ENCODE measurements around the gene C16orf96.
A peak's percentile ranks its signal among the peaks of the same experiment; 100 is the strongest.

The C16orf96 gene

DNA sequence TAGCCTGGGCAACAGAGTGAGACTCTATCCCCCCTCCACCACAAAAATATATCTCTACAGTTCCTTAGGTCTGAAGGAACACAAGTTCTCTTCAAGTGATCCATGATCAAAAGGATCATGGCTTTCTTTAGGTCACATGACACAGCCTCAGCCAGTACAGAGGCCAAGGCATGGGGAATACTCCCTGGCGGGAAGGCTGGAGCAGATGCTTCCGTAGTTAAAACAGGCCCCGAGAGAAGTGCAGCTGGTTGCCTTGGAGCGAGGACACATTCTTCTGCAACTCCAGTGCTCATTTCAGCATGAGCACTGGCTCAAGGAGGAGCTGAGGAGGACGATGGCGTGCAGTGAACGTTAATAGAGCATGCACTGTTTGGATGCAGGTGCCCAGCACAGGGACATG lies 31.1 kb upstream of the C16orf96 start:
- no peak for DNase-seq (ENCODE audit: low read depth in 1 of 2, low spot score in 1 of 2)

DNA sequence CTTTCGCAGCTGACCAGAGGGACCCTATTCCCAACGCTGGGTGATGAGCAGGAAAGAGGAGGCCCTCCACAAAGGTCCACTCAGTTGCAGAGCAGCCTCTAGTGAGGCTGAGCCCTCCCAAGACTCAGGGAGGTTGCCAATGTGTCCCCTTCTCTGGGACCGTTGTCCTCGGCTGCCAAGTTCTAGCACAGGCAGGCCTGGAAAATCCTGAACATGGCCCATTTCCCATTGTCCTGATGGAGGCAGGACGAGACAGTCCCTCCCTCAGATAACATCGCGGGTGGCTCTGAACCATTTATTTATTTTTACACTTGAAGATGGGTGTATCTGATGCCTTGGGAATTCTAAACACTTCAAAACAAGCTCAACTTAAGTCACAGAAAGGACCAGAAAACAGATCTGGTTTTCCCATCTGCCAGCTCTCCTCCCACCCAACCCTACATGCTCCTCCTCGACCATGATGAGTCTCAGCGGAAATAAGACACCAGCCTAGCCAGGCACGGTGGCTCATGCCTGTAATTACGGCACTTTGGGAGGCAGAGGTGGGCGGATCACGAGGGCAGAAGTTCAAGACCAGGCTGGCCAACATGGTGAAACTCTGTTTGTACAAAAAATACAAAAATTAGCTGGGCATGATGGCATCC lies 30.4 kb upstream of the C16orf96 start:
- no peak for DNase-seq (ENCODE audit: low read depth in 1 of 2, low spot score in 1 of 2)

DNA sequence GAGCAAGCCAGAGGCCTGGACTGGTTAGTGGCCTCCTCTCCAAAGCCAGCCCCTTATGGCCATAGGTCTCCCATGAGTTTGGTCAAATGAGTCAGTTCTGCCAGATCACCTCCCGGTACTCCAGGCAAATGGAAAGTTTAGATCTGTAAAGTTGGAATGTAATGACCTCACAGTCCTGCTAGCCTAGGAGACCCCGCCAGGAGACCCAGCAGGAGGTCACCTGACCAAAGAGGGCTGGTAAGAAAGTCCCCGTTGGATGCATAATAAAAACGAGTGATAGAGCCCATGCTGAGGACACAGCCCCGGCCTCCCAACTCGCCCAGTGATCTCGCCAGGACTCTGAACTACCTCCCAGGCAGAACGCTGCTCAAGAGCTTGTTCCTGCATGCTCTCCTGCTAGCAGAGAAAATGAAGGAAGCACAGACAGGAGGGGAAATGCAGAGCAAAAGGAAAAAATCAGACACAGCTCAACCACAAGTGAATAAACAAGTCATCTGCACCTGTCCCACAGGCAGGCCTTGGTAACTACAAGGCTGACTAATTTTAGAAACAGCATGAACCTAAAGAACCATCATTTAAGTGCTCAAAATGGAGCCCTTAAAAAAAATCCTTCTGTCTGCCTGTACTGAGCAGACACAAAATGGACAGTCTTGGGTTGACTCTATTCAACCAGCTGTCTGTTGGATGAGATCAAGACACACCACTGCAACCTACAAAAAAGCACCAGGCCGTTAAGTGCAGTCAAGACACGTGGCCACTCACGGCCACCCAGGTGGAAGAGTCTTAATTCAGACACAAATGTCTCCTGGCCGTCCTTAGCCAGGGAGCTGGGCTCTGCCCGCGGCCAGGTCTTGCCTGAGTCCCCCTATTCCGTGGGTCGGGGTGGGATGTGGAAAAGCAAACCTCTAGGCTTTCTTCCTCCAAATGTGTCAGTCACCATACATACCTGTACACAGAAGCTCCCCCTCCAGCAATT lies 26.8 kb upstream of the C16orf96 start:
- DNase-seq (ENCODE audit: low read depth in 1 of 2, low spot score in 1 of 2), result peak in 1 of 2 donors; percentile 33

DNA sequence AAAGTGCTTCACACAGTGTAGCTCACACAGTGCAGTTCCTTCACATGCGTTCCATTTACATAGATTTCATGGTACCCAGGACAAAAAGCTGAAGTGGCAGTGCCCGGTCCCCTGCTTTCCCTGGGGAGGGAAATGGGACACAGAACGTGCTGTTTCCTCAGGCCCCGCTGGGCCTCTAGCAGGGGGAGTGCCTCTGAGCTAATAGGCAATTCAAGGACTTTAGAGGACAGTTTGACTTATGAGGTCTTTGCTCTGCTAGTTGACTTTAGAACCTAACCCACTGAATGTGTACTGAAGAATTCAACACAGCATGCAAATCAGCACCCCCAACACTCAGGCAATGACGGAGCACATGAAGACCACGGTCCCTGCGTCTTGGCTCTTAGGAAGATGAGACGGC lies 24.3 kb upstream of the C16orf96 start:
- DNase-seq (ENCODE audit: low read depth in 1 of 2, low spot score in 1 of 2), result no peak

DNA sequence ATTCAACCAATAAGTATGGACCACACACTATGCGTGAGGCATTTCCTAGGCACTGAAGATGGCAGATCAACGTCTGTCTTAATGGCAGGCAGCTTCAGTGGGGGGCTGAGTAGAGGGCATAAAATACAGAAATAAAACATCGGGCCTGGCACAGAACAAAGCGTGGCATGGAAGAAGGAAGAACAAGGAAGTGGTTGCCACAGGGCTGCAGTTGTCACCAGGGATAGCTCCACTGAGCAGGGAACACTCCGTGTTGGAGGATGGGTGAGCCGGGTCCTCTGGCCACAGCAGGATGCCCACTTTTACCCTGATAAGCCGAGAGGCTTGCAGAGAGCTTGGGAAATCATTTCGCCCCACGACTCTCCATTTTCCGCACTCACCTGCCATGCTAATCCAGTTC lies 23.9 kb upstream of the C16orf96 start:
- no peak for DNase-seq (ENCODE audit: low read depth in 1 of 2, low spot score in 1 of 2)

DNA sequence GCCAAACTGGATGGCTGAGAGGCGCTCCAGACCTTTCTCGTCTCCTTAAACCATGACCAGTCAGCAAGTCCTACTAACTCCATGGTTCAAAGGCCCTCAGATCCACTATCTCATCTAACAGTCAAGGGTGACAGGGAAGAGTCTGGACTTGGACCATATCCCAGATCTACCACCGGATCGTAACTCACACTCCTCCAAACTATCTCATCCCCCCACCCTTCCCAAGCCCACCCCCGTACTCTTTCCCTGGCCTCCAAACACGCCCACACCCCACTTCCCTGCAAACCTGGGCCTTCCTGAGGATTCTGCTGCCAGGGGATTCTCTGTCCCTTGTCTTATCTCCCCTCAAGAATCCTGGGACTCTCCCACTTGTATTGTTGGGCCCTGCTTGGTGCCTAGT lies 22.6 kb upstream of the C16orf96 start:
- no peak for DNase-seq (ENCODE audit: low read depth in 1 of 2, low spot score in 1 of 2)

DNA sequence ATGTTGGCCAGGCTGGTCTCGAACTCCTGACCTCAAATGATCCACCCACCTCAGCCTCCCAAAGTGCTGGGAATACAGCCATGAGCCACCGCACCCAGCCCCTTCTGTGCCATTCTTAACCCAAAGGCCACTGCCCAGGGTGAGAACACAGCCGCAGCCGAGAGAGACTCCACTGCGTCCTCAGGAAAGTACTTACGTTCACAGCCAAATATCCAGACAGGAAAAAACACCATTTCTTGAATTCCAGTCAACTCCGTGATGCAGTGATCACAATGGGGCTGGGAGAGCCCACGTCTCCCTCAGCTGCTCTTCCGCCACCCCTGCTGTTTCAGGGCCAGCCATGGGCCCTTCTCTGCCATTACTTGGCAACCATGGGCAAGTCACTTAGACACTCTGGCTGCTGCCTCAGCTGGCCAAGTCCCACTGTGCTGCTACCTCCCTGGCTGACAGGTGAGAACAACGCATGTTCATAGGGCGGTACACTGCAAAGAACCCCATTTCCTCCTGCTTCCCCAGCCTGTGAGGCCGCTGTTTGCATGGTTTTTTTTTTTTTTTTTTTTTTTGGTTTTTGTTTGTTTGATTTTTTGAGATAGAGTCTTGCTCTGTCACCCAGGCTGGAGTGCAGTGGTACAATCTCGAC lies 21.9 kb upstream of the C16orf96 start:
- DNase-seq (ENCODE audit: low read depth in 1 of 2, low spot score in 1 of 2), result no peak

DNA sequence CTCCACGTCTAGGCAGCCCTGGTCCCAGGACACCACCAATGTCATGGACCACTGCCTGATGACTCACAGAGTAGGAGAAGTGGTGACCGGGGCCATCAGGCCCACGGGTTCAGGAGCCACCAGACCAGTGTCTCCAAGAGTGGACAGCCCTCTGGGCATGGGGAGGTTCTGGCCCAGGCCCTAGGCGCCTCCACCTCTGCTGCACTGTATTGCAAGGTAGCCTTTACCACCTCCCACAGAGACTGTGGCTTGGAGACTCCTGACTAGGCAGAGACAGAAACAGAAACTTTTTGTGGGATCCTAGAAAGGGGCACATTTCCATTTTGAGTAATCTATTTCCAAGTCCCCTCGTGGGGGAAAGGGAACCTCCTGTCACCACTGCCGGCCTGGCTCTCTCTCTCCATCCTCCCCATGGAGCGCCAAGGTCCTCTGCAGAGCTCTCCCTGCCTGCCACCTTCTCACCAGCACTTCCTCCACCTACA lies 20.5 kb upstream of the C16orf96 start:
- no peak for DNase-seq (ENCODE audit: low read depth in 1 of 2, low spot score in 1 of 2)

DNA sequence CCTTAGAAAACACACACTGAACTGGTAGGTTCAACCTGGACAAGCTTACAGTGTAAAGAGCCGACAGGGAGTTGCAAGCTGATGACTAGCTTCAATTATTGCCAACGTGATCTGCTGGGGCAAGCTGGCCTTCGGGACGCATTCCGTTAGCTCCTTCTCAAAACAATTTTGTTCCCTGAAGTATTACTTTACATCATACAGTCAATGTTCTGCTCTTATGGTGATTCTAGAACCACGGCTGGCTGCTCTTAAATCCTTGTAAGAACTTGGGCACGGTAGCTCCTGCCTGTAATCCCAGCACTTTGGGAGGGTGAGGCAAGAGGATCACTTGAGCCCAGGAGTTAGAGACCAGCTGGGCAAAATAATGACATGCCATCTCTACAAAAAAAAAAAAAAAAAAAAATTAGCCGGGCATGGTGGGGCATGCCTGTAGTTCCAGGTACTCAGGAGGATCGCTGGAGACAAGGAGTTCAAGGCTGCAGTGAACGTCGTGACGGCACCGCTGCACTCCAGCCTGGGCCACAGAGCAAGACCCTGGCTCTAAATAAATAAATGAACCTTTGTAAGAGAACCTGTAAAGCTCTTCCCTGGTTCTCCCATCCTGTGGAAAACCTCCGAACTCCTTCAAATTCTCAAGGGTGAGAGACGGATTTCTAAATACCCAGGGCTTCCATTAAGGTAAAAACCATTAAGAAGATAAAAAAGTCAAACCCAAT lies 19.6 kb upstream of the C16orf96 start:
- no peak for DNase-seq (ENCODE audit: low read depth in 1 of 2, low spot score in 1 of 2)

DNA sequence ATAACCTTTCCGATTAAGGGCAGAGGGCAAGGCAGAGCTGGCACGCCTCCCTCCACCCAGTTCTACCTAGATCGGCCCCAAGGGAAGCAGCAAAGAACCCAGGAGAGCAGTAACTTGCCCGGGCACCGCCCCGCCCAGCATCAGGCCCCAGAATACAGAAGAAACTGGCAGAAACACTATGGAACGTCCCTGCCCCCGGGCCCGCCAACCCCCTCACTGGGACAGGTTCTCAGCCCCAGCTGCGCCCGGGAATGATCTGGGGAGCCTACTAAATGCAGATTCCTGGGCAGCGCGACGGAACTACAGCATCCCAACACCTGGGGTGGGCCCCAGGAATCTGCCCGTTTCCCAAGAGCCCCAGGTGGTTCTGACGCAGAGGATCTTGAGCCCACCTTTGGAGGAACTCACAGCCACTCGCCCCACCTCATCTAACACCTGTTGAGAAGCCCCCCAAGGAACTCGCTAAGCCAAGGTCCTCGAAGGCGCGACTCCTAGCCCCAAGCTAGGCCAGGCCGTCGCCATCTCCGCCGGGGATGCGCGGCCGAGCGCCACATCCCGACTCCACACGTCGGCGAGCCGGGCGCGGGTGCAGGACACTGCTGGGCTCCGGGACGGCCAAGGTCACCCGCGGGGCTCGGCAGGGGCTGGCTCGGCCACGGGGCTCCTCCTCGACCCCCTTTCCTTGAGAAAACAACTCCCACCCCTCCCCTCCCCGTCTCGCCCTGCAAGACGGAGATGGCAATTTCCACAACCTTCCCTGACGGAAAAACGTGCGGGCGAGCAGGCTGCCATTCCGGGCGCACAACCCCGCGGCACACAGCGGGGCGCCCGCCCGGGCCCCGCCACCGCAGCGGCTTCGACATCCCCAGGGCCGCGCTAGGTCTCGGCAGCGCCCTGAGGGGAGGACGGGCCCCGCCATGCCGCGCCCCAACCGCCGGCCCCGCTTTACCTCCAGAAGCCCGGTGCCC lies 18.5 kb upstream of the C16orf96 start:
- DNase-seq (ENCODE audit: low read depth in 1 of 2, low spot score in 1 of 2), result no peak

DNA sequence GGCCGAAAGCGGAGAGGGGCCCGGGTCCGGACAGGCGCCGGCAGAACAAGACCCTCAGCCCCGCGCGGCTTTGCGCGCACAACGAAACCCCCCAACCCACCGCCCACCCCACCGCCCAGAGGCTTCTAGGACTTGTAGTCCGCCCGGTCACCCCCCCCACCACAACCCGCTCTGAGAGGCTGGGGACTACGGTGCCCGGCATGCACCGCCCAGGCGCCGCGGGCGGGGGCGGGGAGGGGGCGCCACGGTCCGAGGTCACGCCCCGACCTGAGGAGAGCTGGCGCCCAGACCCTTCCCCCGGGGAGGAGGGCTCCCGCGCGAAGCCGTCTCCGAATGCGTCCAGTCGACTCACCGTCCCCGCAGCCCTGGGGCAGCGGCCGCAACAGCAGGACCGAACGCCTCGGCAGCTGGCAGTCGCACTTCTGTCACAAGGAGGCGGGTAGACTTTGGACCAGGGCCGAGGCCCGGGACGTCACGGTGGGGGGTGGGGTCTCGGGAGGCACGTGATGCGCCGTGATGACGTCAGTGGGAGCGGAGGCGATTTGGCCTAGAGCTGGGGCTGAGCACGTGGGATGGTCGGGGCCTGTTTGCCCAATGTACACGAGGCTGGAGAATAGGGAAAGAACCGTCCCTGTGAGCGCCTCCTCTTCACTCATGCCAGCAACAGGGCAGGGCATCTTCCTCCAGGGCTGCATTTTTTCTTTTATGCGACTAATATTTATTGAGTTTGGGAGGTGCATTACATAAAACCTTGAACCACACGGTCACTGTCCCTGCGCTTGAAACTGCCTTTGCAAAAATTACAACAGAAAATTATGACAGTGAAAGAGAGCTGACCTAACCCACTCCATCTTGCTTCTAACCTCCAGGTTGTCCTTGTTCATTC lies 17.5 kb upstream of the C16orf96 start, which contains the start of gene CDIP1:
Gene CDIP1 (minus strand): TSS at position 424 of the 886 bp plus-strand sequence. CDS start 24,643 bp downstream, outside the sequence.
- peak; percentile 94 to 95 for DNase-seq (ENCODE audit: low read depth in 1 of 2, low spot score in 1 of 2)

DNA sequence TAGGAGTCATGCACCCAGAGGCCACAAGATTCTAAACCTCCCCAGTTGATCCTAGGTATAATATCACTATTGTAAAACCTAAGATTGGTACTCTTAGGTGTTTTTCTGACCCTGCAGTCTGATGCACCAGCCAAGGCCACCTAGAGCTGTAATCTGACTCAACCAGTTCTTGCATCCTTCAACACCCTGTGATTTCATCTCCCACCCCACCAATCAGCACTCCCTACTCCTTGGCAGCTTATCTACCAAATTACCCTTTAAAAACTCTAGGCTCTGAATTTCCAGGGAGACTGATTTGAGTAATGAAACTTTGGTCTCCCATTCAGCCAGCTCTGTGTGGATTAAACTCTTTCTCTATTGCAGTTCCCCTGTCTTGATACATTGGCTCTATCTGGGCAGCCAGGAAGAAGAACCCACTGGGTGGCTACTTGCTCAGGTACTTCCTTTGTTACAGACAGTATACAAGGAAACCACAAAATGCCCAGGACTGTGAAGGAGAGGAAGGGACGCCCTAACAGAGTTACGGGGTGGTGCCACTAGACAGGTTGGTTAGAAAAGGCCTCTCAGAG lies 16.3 kb upstream of the C16orf96 start:
- DNase-seq (ENCODE audit: low read depth in 1 of 2, low spot score in 1 of 2), result no peak

DNA sequence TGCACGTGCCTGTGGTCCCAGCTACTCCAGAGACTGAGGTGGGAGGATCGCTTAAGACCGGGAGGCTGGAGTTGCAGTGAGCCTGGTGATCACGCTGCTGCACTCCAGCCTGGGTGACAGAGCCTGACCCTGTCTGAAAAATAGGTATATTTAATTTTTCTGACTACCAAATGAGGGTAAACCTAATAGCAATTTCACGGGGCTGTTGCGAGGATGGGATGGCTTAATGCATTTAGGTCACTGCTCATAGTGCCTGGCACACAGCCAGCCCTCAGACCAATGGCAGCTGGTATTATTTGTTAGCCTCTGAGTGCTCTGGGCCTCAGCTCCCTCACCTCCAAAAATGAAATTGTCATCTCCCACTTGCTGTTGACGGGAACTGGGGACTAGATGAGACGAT lies 11.7 kb upstream of the C16orf96 start:
- DNase-seq (ENCODE audit: low read depth in 1 of 2, low spot score in 1 of 2), result no peak

DNA sequence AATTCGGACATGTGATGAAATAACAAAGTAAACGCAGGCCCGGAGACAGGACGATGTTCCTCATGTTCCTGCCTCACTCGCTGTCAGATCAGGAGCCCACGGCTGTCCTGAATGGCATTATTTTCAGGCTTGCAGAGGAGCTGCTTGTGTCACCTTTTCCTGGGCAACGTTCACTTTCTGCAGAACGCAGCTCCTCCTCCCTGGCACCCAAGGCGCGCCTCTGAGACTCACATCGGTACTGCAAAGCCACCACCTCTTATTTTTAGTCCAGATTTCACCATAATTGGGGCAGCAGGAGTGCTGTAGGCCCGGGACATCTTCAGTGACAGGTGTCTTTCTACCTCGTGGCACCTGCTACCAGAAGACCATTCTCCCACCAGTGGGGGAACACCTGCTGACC lies 8.0 kb upstream of the C16orf96 start:
- DNase-seq (ENCODE audit: low read depth in 1 of 2, low spot score in 1 of 2), result no peak

DNA sequence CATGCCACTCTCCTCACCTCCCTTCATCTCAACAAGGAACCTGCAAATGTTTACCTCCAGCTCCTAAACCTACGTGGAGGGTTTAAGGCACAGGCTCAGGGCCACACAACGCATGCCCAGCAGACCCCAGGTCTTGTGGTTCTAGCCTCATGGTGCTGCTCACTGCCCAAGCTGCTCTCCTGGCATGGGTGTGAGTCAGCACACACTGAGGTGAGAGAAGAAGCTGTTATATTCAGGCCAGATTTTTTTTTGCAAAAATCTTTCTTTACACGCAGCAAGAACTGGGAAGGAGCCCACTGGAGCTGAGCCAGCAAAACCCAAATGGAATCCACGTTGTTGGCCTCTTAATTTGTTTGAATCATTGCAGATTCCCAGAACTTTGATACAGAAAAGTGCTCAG lies 5.5 kb upstream of the C16orf96 start:
- no peak for DNase-seq (ENCODE audit: low read depth in 1 of 2, low spot score in 1 of 2)

DNA sequence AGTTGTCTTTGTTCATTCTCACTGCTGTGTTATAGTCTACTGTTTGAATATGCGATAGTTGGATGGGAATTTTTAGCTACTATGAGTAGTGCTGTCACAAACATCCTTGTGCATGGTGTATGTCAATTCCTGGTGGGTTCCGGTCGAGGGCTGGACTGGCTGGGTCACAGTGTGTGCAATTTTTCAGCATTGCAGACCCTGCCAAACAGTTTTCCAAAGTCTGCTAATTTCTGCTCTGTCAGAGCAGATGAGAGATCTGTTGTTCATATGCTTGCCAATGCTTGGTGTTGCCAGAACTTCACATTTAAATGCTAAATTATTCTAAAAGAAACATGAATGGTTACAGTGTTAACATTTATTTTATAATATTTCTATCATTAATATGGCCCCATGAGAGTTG lies 3.6 kb upstream of the C16orf96 start:
- DNase-seq (ENCODE audit: low read depth in 1 of 2, low spot score in 1 of 2), result no peak

DNA sequence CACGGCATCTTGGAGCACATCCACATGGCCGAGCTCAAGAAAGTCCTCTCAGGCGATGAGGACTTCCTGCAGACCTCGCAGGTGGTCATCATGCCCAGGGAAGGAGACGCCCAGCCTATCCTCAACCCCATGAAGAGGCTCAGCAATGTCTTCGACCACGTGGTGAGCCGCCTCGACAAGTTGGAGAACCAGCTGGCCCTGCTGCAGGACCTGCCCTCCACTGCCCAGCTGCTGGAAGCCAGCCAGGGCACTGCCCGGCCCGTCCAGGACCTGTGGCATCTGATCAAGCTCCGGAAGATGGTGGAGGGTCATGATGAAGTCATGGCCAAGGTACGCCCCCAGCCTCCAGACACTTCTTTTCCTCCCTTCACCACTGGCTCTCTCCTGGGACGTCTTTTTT lies 440 bp downstream of the C16orf96 start:
- DNase-seq (ENCODE audit: low read depth in 1 of 2, low spot score in 1 of 2), result no peak

DNA sequence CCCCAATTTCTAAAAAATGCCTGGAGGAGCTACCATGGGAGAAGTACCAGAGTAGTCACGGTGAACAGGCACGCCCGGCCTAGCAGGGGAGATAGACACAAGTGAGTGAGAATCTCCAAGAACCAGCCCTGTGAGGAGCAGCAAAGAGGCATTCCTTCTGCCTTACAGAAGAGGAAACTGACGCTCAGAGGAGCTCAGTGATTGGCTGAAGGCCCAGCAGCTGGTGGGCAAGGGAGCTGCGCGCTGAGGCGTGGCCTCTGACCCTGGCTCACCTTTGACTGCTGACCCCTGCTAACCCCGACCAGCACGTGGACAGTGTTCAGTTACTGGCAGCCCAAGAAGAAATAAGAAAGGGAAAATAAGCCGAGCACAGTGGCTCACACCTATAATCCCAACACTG lies 1.8 kb downstream of the C16orf96 start:
- no peak for DNase-seq (ENCODE audit: low read depth in 1 of 2, low spot score in 1 of 2)

DNA sequence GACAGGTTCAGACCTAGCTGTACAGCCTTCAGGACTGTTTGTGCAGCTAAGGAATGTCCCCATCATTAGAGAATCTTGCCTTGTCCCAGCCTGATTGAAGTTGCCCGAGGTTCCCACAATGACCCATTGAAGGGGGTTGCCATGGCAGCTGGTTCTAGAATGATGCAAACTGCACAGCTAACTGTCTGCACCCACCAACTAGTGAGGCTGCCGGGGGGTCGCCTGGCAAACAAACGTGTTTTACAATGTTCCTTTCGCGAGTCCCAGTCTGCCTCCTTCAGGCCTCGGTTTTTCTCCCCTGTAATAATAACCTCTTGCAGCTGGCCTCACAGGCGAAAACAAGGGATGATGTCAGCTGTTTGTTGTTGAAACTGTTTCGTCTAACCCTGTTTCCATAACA lies 5.5 kb downstream of the C16orf96 start:
- DNase-seq (ENCODE audit: low read depth in 1 of 2, low spot score in 1 of 2), result no peak
